Epithelial cell of proximal tubule (primary cell): ENCODE measurements around the gene NUDT21. TPM values are rescaled to one million over a fixed set of nuclear protein-coding genes. Genes with fewer than 3 reads are reported as not detected.
A peak's percentile ranks its signal among the peaks of the same experiment; 100 is the strongest.
"Not testable (repeated sequence)": the region's sequence is repeated elsewhere in the genome, so short reads cannot be mapped to it uniquely, and the experiment has no call there.

ENCODE experiments used
- DNase-seq: peaks from one replicate; pipeline ENCODE4 v3.0.0-alpha.2; 2011; ENCODE audit warnings: low read depth
- H3K4me3 ChIP-seq: 2 replicates; pipeline ENCODE4 v1.5.1; 2011; ENCODE audit warnings: low read depth, mild to moderate bottlenecking, low read length
- total RNA-seq: library from RNA; depleted of rRNA; stranded (reverse); fragments of >200 nt; gene quantifications from 2 replicates; pipeline ENCODE4 v1.2.3, GENCODE V29; 2015
- TF ChIP-seq, protein P1 (sequence below): conservative IDR thresholded peaks from 2 replicates; pipeline ENCODE4 v1.5.1; 2012; ENCODE audit warnings: low read depth, mild to moderate bottlenecking, low read length

NUDT21 gene
- total RNA-seq, 1 donor from 2014 or later = 78.2 TPM

DNA sequence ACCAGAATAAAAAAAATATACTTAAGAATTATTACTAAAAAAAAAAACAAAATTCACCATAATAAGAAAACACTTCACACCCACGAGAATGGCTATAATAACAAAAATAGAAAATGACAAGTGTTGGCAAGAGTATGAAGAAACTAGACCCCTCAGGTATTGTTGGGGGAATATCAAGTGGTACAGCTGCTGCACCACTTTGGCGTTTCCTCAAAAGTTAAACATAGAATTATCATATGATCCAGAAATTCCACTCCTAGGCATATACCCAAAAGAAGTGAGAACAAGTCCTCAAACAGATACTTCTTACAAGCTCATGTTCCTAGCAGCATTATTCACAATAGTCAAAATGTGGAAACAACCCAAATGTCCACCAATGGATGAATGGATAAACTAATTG lies 52.1 kb downstream of the NUDT21 start:
- TF ChIP-seq, protein P1, sequence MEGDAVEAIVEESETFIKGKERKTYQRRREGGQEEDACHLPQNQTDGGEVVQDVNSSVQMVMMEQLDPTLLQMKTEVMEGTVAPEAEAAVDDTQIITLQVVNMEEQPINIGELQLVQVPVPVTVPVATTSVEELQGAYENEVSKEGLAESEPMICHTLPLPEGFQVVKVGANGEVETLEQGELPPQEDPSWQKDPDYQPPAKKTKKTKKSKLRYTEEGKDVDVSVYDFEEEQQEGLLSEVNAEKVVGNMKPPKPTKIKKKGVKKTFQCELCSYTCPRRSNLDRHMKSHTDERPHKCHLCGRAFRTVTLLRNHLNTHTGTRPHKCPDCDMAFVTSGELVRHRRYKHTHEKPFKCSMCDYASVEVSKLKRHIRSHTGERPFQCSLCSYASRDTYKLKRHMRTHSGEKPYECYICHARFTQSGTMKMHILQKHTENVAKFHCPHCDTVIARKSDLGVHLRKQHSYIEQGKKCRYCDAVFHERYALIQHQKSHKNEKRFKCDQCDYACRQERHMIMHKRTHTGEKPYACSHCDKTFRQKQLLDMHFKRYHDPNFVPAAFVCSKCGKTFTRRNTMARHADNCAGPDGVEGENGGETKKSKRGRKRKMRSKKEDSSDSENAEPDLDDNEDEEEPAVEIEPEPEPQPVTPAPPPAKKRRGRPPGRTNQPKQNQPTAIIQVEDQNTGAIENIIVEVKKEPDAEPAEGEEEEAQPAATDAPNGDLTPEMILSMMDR = no peak
- DNase-seq = no peak
- H3K4me3 ChIP-seq = no peak overlapping the region

DNA sequence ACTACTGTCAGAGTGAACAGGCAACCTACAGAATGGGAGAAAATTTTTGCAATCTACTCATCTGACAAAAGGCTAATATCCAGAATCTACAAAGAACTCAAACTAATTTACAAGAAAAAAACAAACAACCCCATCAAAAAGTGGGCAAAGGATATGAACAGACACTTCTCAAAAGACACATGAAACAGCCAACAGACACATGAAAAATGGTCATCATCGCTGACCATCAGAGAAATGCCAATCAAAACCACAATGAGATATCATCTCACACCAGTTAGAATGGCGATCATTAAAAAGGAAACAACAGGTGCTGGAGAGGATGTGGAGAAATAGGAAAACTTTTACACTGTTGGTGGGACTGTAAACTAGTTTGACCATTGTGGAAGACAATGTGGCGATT lies 54.4 kb downstream of the NUDT21 start:
- DNase-seq, H3K4me3 ChIP-seq: not testable (repeated sequence)

DNA sequence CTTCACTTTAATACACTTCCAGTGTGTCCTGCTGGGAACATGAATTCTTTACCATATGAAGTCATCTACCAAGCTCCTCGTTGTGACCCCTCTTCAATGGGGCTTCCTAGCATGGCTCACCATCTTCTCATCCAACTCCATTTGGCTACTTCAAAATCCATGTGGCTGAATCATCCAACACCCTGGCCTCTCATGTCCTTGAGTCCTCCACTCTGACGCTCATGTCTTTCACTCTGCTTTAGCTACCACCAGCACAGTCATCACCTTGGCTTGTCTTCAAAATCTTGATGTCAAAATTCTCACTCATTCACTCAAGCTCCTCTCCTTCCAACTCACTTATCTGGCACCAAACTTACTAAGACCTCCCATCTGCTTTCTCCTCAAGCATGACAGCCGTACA lies 61.6 kb downstream of the NUDT21 start:
- no peak overlapping the region for H3K4me3 ChIP-seq
- TF ChIP-seq, protein P1 = no peak
- DNase-seq = peak; percentile 41

DNA sequence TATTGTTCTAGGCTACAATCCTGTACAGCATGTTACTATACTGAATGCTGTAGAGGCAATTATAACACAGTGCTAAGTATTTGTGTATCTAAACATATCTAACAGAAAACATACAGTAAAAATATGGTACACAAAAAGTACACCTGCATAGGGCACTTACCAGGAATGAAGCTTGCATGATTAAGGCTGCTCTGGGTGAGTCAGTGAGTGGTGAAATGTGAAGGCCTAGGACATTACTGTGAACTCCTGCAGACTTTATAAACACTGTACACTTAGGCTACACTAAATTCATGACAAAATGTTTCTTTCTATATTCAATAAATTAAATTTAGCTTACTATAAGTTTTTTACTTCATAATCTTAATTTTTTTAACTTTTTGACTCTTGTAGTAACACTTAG lies 62.9 kb downstream of the NUDT21 start:
- TF ChIP-seq, protein P1 = no peak
- no peak for DNase-seq
- H3K4me3 ChIP-seq = no peak overlapping the region

DNA sequence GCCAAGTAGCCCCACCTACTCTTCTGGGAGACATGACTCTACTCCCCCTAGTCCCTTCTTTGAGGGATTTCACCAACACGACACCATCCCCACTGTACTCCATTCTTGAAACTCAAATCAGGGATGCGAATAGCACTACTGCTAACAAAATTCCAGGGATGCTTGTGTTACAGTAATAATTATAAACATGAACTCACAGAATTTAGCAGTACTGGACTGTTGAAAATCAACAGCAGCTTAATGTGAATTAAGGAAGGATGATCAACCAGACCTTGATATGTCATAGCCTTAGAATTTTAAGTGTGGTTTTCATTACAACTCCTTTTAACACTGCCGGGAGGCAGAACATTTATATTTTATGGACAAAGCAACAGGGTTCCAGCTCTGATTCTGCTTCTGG lies 63.7 kb downstream of the NUDT21 start:
- no peak overlapping the region for H3K4me3 ChIP-seq
- TF ChIP-seq, protein P1 = no peak
- no peak for DNase-seq

DNA sequence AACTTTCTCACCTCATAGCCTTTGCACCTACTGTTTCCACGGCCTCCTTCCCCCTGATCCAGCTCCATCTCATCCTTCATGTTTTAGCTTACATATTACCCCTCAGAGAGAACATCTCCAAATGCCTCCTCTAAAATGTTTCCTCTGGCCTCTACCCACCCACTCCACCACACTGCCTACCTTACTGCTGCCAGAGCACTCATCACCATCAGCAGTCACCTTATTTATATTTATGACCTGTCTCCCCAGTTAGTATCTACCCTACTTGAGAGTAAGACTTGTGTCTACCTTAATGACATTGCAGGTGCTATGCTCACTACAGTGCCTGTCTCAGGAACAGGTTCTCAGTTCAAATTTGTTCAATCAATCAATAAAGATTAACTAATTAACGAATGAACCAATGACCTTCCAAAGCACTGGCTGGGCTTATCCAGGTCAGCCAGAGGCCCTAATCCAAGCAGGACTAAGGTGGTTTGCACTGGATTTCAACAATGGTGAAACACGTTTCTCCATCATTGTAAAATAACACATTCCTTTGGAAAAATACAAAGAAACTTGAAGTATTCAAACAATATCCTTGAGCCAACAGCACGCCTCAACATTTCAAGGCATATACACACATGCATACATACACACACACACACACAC lies 66.9 kb downstream of the NUDT21 start:
- H3K4me3 ChIP-seq = no peak overlapping the region
- no peak for DNase-seq
- TF ChIP-seq, protein P1 = no peak

DNA sequence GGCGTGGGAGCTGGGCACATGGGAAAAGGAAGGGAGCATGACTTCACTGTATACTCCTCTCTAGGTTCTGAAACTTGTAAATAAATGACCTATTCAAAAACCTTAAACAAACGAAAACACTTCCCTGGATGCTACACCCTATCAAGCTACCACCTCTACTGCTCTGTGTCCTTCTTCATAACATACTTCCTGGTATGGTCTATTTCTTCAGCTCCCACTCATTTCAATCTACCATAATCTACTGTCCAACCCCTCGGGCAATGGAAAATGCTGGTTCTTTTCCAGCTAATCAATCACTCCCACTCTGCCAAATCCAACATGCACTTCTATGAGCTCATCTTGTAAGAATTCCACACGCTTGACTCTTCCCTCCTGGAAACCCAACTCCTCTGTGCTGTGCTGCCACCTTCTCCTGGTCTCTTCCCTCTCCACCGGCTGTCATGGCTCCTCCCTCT lies 68.2 kb downstream of the NUDT21 start:
- TF ChIP-seq, protein P1 = no peak
- H3K4me3 ChIP-seq = no peak overlapping the region
- DNase-seq = peak; percentile 66
